Prostate gland (tissue), 2 donors: ENCODE measurements around the gene AGK. TPM values are rescaled to one million over a fixed set of nuclear protein-coding genes. Genes with fewer than 3 reads are reported as not detected.

Experiments
- DNase-seq: peaks from one replicate; pipeline ENCODE4 v3.0.0-alpha.2; 2019; ENCODE audit warnings: low spot score
- H3K27ac ChIP-seq, 2 donors: fragments of 200-600 bp; sonication (generic); 2 replicates each; pipeline ENCODE4 v1.5.1; 2017 to 2019
- H3K27me3 ChIP-seq: fragments of 200-600 bp; sonication (generic); replicated peaks from 2 replicates; pipeline ENCODE4 v1.5.1; 2019; ENCODE audit not compliant: insufficient read depth
- H3K36me3 ChIP-seq, 2 donors: fragments of 200-600 bp; sonication (generic); 1 replicate in 1 of 2; 2 replicates in 1 of 2; pipeline versions ENCODE4 v1.5.1 to v1.8.1; 2017 to 2019
- H3K4me1 ChIP-seq: fragments of 200-600 bp; sonication (generic); replicated peaks from 2 replicates; pipeline ENCODE4 v1.5.1; 2019
- H3K4me3 ChIP-seq, 2 donors: fragments of 200-600 bp; sonication (generic); 2 replicates each; pipeline ENCODE4 v1.5.1; 2017 to 2019
- H3K9me3 ChIP-seq: fragments of 200-600 bp; sonication (generic); 2 replicates; pipeline ENCODE4 v1.5.1; 2017
- POLR2A ChIP-seq: fragments of 450-650 bp; IDR thresholded peaks from one replicate; pipeline ENCODE4 v1.6.1; 2016; ENCODE audit warnings: antibody characterized with exemption, mild to moderate bottlenecking
- POLR2AphosphoS5 ChIP-seq: sonication (generic); formaldehyde crosslinking; IDR thresholded peaks from one replicate; pipeline ENCODE4 v1.6.1; 2017; ENCODE audit warnings: antibody characterized with exemption
- WGBS: methylation state at CpG from one replicate; pipeline ENCODE4 v1.1.5; 2018; 5-methylcytosine and 5-hydroxymethylcytosine counted together
- intact Hi-C: fragments of 100-400 bp; cut with DNase I; formaldehyde crosslinking; loops from one replicate; pipeline ENCODE4 v1.14.2; 2022
- total RNA-seq, 2 donors: library from RNA; depleted of rRNA; stranded (reverse); fragments of >200 nt; gene quantifications; one replicate each; pipeline ENCODE4 v1.1.0, GENCODE V29; 2016
- TF ChIP-seq, protein P1 (sequence below), 4 experiments: fragments of 200-600 bp in 2 of 4; fragments of 450-650 bp in 2 of 4; sonication (generic) in 2 of 4; IDR thresholded peaks; 1 replicate in 3 of 4; 2 replicates in 1 of 4; pipeline ENCODE4 v1.5.1; 2016 to 2019; ENCODE audit warnings: antibody characterized with exemption in 4 of 4, mild to moderate bottlenecking in 2 of 4, moderate library complexity in 2 of 4

The AGK gene
- total RNA-seq, 2 donors from 2014 or later, result 19.4 to 26.7 TPM

DNA sequence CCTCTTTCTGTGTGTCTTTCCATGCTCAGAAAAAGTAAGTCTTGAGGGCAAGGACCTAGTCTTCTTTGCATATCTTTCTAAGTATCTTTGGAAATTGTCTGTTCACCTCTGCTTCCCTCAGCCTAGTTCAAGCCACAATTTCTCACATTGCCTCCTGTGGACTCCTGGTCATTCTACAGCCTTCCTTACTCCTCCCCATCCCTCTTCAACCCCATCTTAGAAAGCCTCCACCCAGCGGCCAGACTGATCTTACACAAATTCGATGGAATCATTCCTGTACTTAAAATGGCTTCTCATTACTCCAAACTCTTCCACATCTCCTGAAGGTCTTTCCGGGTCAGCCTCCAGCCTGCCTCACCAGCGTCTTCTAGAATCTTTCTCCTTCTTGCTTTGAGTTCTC is 24.1 kb upstream of the AGK start:
- Histone ChIP-seq H3K27me3 (no peaks in the 10 kb centered on the region), H3K4me3 (no peak overlapping the region), H3K9me3 (no peaks in the 10 kb centered on the region), H3K27ac (no peak overlapping the region), H3K4me1 (no peaks in the 10 kb centered on the region), H3K36me3 (no peaks in the 10 kb centered on the region)
- TF ChIP-seq, protein P1, sequence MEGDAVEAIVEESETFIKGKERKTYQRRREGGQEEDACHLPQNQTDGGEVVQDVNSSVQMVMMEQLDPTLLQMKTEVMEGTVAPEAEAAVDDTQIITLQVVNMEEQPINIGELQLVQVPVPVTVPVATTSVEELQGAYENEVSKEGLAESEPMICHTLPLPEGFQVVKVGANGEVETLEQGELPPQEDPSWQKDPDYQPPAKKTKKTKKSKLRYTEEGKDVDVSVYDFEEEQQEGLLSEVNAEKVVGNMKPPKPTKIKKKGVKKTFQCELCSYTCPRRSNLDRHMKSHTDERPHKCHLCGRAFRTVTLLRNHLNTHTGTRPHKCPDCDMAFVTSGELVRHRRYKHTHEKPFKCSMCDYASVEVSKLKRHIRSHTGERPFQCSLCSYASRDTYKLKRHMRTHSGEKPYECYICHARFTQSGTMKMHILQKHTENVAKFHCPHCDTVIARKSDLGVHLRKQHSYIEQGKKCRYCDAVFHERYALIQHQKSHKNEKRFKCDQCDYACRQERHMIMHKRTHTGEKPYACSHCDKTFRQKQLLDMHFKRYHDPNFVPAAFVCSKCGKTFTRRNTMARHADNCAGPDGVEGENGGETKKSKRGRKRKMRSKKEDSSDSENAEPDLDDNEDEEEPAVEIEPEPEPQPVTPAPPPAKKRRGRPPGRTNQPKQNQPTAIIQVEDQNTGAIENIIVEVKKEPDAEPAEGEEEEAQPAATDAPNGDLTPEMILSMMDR (IDR thresholded peaks at IDR 0.05), result no peak
- TF ChIP-seq POLR2AphosphoS5, result no peak
- no peak for TF ChIP-seq POLR2A
- no peak for DNase-seq
- intact Hi-C loops, result no loop called here
- WGBS, result 95% methylated on average over 4 of the region's 4 CpGs

DNA sequence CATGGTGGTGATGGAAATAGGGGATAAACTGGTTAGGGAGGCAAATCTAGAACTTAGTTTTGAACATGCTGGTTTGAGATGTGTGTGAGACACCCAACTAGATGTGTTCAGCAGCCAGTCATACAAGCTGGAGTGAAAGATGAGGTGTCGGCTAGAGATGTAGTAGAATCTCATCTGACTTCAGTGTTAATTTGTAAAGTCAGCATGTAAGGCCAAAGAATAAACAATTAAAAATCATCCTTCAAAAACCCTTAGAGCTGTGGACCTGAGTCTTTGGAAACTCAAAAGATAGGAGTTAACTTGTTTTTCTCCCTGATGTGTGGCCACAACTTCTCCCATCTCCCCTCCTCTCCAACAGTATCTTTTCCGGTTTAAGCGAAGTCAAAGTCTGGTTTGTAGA is 22.8 kb upstream of the AGK start:
- no peaks in the 10 kb centered on the region for H3K36me3 ChIP-seq
- 97% methylated on average over 3 of the region's 3 CpGs for WGBS
- H3K27me3 ChIP-seq, result no peaks in the 10 kb centered on the region
- no peak for DNase-seq
- H3K27ac ChIP-seq, result no peak overlapping the region
- H3K9me3 ChIP-seq, result no peaks in the 10 kb centered on the region
- intact Hi-C loops, result no loop called here
- no peak for TF ChIP-seq POLR2A
- TF ChIP-seq POLR2AphosphoS5, result no peak
- TF ChIP-seq, protein P1 (IDR thresholded peaks at IDR 0.05), result no peak
- H3K4me1 ChIP-seq, result no peaks in the 10 kb centered on the region
- H3K4me3 ChIP-seq, result no peak overlapping the region

DNA sequence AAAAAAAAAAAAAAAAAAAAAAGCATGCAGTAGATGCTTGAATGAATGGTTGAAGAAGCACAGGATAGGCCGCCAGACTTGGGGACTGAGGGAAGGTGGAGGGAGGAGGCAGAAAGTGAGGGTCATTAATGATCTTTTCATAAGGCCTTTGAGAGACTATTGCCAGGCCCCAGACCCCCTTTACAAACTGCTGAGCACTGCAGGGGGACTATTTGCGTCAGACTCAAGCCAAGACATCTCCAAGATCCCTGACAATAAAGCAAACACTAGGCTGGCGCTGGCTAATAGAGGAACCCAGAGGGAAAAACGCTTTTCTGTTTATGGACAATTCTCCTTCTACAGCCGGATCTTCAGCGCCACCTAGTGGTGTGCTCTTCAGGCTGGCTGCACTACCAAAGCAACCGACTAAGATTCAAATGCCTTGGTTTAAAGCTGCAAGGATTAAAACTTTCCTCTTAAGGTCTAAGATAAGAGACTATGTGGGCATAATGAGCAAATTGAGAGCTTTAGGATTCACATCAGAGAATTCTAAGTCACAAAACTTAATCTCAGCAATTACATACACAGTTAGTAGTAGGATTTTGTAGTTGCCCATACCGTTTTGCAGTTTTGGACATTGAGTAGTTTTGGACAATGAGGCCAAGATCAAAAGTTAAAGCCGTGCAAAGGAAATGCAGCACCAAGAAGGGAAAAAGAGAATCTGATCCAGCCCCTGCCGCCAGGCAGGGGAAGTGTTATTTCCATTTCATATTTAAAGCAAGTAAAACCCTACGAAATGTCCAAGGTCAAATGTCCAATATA is 17.9 kb upstream of the AGK start:
- TF ChIP-seq POLR2AphosphoS5 (peak; percentile 43), POLR2A (no peak)
- TF ChIP-seq, protein P1 (IDR thresholded peaks at IDR 0.05), result peak; percentile 82 to 95 (median 86)
- DNase-seq, result peak; percentile 65
- Histone ChIP-seq H3K36me3 (no peaks in the 10 kb centered on the region), H3K9me3 (no peaks in the 10 kb centered on the region), H3K4me3 (no peak overlapping the region), H3K4me1 (no peaks in the 10 kb centered on the region), H3K27me3 (no peaks in the 10 kb centered on the region), H3K27ac (no peak overlapping the region)
- intact Hi-C loops, result loop anchor here (5.0 to 10.0 kb wide), 3 partner anchors 459 to 719 kb away; partner anchors contain the start of genes MRPS33 and TMEM178B
- 23% methylated on average over 11 of the region's 11 CpGs for WGBS

DNA sequence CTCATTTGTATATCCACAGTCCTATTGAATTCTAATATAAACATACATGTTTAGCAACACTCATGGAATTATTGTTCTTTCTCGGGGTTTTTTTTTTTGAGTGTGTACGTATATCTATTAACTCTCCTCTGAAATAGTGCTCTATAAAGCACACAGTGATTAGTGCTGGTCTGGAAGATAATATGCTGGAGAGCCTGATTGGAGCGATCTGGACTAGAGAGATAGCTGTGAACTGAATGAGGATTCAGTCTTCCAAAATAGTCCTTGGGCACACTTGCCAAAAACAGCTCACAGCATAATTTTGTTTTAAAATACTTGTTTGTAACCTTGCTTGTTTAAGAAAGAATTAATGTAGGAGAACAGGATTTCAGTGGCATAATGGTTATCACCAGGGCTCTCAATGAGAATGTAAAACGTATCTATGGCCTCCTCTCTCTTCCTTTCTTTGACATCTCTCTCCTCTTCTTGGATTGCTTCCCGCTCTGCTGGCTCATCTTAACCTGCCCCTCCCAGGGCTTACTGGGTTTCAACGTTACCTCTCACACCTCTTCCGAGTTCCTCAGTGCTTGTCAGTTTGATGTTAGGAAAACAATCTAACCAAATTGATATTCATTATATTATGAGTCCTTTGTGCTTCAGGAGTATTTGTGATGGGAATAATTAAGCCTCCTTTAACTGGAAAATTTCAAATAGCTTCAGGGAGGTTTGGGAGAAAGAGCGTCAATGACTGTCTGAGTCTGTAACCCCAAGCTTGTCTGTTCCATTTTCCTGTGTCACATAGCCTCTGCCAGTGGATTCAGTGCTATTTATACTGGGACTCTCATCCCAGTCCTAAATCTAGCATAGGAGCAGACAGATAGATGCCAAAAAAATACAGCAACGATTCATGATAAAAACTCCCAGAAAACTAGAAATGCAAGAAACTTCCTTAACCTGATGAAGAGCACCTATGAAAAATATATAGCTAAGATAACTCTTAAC is 16.2 kb upstream of the AGK start:
- no peak overlapping the region for H3K4me3 ChIP-seq
- TF ChIP-seq POLR2A (no peak), POLR2AphosphoS5 (no peak)
- H3K27me3 ChIP-seq, result no peaks in the 10 kb centered on the region
- no peaks in the 10 kb centered on the region for H3K4me1 ChIP-seq
- no peak for DNase-seq
- WGBS, result 54% methylated on average over 9 of the region's 9 CpGs
- no peaks in the 10 kb centered on the region for H3K9me3 ChIP-seq
- H3K27ac ChIP-seq, result no peak overlapping the region
- intact Hi-C loops, result loop anchor here (5.0 to 10.0 kb wide), 3 partner anchors 460 to 720 kb away; partner anchors contain the start of genes MRPS33 and TMEM178B
- no peaks in the 10 kb centered on the region for H3K36me3 ChIP-seq

DNA sequence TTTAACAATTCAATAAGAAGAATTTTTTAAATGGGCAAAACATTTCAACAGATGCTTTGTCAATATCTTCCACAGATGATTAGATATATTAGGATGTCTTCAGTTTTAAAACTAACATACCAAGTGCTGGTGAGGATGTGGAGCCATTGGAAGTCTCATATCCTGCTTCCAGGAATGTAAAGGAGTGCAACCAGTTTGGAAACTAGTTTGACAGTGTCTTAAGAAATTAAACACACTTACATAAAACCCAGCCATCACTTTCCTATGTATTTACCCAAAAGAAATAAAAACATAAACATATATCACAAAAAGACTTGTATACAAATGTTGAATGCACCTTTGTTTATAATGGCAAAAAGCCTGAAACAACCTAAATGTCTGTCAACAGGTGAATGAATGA is 13.3 kb upstream of the AGK start:
- Histone ChIP-seq H3K27ac (no peak overlapping the region), H3K9me3 (no peaks in the 10 kb centered on the region), H3K4me1 (no peaks in the 10 kb centered on the region), H3K4me3 (no peak overlapping the region), H3K27me3 (no peaks in the 10 kb centered on the region), H3K36me3 (no peaks in the 10 kb centered on the region)
- intact Hi-C loops, result loop anchor here (10.0 kb wide), 2 partner anchors 463 to 723 kb away; partner anchors contain the start of gene TMEM178B
- TF ChIP-seq POLR2AphosphoS5 (no peak), POLR2A (no peak)
- TF ChIP-seq, protein P1 (IDR thresholded peaks at IDR 0.05), result no peak
- no peak for DNase-seq
